NCI-H146 treated with DMSO at 0.1 percent for 48 hours (cell line): ENCODE measurements around the gene CKMT1B.
"Not testable (repeated sequence)": the region's sequence is repeated elsewhere in the genome, so short reads cannot be mapped to it uniquely, and the experiment has no call there.

Experiments used
- DNase-seq: peaks from one replicate; lab custom pipeline; 2025; ENCODE audit not compliant: unreplicated experiment; lab: John Stamatoyannopoulos, UW

The CKMT1B gene

DNA sequence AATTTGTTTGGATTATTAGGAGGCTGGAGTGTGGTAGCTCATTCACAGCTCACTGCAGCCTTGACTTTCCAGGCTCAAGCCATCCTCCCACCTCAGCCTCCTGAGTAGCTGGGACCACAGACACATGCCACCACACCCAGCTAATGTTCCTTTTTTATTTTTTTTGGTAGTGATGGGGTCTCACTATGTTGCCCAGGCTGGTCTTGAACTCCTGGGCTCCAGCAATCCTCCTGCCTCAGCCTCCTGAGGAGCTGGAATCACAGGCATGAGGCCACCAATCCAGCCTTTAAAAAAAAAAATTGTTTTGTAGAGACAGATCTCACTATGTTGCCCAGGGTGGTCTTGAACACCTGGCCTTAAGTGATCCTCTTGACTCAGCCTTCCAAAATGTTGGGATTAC is 33.1 kb downstream of the CKMT1B start:
- DNase-seq, result not testable (repeated sequence)

GRCh38 chr15:43638464-43639204 is 44.8 kb downstream of the CKMT1B start:
- not testable (repeated sequence) for DNase-seq
